ENCODE measurements around the gene TOB1. TPM values are rescaled to one million over a fixed set of nuclear protein-coding genes. Genes with fewer than 3 reads are reported as not detected.

TOB1 gene
- total RNA-seq, 3 donors from 2014 or later (not counting 1 experiment from before 2014, with no cell fraction given) = 51.1 to 123 (median 110) TPM

- Histone ChIP-seq H3K36me3 (ENCODE audit: control insufficient read depth, insufficient read depth, low read length) (no peaks in the 10 kb centered on the region), H3K4me1 (ENCODE audit: control insufficient read depth, insufficient read depth, low read length) (peaks cover 11% of the 10 kb centered on the region), H3K27ac (ENCODE audit: low read length) (no peak overlapping the region), H3K4me3 (ENCODE audit: low read length) (no peak overlapping the region), H3K9me3 (ENCODE audit: control insufficient read depth, insufficient read depth, low read length) (no peaks in the 10 kb centered on the region), H3K27me3 (ENCODE audit: control insufficient read depth, insufficient read depth, low read length) (no peaks in the 10 kb centered on the region)
- Mint-ChIP-seq H3K9me3 (no peaks in the 10 kb centered on the region), H3K4me3 (no peak overlapping the region), H3K36me3 (no peaks in the 10 kb centered on the region), H3K27me3 (ENCODE audit: low read depth in 2 of 2) (peaks cover 0 to 4% of the 10 kb centered on the region in 2 donors), H3K27ac (no peak overlapping the region), H3K4me1 (peaks cover 15% of the 10 kb centered on the region in 2 donors)
- TF ChIP-seq CTCF (IDR thresholded peaks at IDR 0.05) = no peak
- 95% methylated on average over 3 of the region's 3 CpGs for WGBS (ENCODE audit: insufficient coverage)
- ATAC-seq = no peak
- no peak for DNase-seq
- intact Hi-C loops (cut with micrococcal nuclease) = no loop called here
Observed at GRCh38 chr17:50848039-50848438, 18.1 kb downstream of the TOB1 start.

GRCh38 chr17:50847566-50847965 is 18.6 kb downstream of the TOB1 start:
- WGBS (ENCODE audit: insufficient coverage) = 96% methylated on average over 4 of the region's 4 CpGs
- H3K4me1 ChIP-seq (ENCODE audit: control insufficient read depth, insufficient read depth, low read length) = peaks cover 10% of the 10 kb centered on the region
- no peaks in the 10 kb centered on the region for H3K9me3 ChIP-seq (ENCODE audit: control insufficient read depth, insufficient read depth, low read length)
- no peaks in the 10 kb centered on the region for H3K27me3 Mint-ChIP-seq (ENCODE audit: low read depth in 2 of 2)
- intact Hi-C loops (cut with micrococcal nuclease) = no loop called here
- ATAC-seq (no peak), DNase-seq (no peak)
- H3K27ac Mint-ChIP-seq = no peak overlapping the region
- H3K4me1 Mint-ChIP-seq = peaks cover 10 to 11% of the 10 kb centered on the region in 2 donors
- H3K27ac ChIP-seq (ENCODE audit: low read length) = no peak overlapping the region
- no peaks in the 10 kb centered on the region for H3K36me3 ChIP-seq (ENCODE audit: control insufficient read depth, insufficient read depth, low read length)
- H3K4me3 ChIP-seq (ENCODE audit: low read length) = no peak overlapping the region
- TF ChIP-seq CTCF (IDR thresholded peaks at IDR 0.05) = no peak
- H3K27me3 ChIP-seq (ENCODE audit: control insufficient read depth, insufficient read depth, low read length) = no peaks in the 10 kb centered on the region
- no peaks in the 10 kb centered on the region for H3K9me3 Mint-ChIP-seq
- H3K36me3 Mint-ChIP-seq = no peaks in the 10 kb centered on the region
- H3K4me3 Mint-ChIP-seq = no peak overlapping the region

- intact Hi-C loops (cut with micrococcal nuclease) = no loop called here
- H3K4me3 ChIP-seq (ENCODE audit: low read length) = no peak overlapping the region
- H3K27me3 Mint-ChIP-seq (ENCODE audit: low read depth in 2 of 2) = no peaks in the 10 kb centered on the region
- H3K9me3 Mint-ChIP-seq = no peaks in the 10 kb centered on the region
- 88% methylated on average over 12 of the region's 12 CpGs for WGBS (ENCODE audit: insufficient coverage)
- peaks cover 3% of the 10 kb centered on the region for H3K4me1 ChIP-seq (ENCODE audit: control insufficient read depth, insufficient read depth, low read length)
- ATAC-seq = no peak
- no peaks in the 10 kb centered on the region for H3K27me3 ChIP-seq (ENCODE audit: control insufficient read depth, insufficient read depth, low read length)
- no peaks in the 10 kb centered on the region for H3K4me1 Mint-ChIP-seq
- no peak overlapping the region for H3K4me3 Mint-ChIP-seq
- H3K27ac ChIP-seq (ENCODE audit: low read length) = no peak overlapping the region
- DNase-seq = no peak
- no peak for TF ChIP-seq CTCF (IDR thresholded peaks at IDR 0.05)
- no peaks in the 10 kb centered on the region for H3K36me3 Mint-ChIP-seq
- H3K9me3 ChIP-seq (ENCODE audit: control insufficient read depth, insufficient read depth, low read length) = no peaks in the 10 kb centered on the region
- no peak overlapping the region for H3K27ac Mint-ChIP-seq
- no peaks in the 10 kb centered on the region for H3K36me3 ChIP-seq (ENCODE audit: control insufficient read depth, insufficient read depth, low read length)
Observed at GRCh38 chr17:50845240-50846147, 20.7 kb downstream of the TOB1 start.
